ENCODE data around the gene SPINDOC.

SPINDOC gene

DNA sequence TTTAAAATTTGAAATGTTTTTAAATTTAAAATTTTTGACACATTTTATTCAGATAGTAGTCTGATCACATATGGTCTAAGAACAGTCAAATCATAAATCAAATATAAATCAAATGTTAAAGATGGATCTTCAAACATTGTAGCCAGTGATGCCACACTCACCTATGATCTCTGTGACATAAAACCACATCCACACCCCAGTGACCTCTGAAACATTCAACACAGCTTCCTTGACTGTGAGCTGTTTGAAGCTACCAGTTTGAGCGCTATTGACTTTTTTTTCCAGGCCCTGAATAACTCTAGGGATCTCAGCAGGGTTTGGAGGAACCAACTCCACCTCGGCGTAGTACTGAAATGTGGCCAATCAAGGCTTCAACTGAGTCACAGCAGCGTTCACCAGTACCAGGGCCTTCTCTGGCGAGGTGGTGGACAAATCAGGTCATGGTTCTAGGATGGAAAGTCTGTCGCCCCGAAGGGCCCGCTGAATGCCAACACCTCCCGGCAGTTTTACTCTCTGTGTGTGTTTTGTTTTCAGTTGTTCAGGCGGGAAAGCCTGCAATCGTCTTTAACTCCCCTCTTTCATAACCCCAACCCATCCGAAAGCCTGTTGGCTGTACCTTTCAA, 21.4 kb downstream of the SPINDOC start:
- DNase-seq: no peak

DNA sequence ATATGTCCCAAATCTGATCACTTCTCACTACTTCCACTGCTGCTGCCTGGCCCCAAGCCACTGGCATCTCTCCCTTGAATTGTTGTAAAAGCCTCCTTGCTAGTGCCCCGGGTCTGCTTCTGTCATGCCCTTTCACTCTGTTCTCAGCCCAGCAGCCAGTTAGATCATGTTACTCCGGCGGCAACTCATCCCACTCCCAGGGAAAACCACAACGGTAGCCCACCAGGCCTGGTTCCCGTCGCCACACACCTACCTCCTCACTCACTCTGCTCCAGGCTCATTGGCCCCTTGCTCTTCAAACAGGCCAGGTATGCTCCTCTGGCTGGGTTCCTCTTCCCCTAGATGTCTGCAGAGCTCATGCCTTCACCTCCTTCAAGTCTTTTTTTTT, 21.9 kb downstream of the SPINDOC start:
- DNase-seq: no peak

DNA sequence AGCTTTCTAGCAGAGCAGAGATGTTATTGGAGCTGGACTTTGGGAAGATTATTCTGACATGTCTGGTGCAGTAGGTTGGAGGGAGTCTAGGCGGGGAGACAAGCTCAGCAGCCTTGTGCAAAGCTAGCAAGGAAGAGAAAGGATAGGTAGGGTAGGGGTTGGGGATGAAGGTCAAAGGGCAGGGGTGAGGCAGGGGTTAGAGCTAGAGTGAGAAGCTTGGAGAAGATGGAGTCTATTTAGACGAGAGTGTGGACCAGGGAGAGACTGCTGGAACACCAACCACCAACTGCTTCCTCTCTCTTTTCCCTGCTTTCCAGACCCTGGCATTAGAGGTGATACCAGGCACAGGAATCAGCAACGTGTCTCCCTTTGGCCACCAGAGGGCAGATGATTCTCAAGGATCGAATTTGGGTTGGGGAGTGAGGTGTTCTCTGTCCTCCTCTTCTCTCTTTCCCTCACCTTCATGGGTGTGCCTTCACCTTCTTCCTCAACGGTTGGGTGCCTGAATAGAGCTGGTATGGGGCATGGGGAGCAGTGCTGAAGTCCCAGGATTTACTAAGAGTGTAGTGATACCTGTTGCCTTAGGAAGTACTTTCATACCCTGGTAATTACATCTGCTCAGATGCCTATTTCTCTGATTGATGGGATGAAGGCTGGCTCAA, 23.9 kb downstream of the SPINDOC start:
- DNase-seq: peak; percentile 26

DNA sequence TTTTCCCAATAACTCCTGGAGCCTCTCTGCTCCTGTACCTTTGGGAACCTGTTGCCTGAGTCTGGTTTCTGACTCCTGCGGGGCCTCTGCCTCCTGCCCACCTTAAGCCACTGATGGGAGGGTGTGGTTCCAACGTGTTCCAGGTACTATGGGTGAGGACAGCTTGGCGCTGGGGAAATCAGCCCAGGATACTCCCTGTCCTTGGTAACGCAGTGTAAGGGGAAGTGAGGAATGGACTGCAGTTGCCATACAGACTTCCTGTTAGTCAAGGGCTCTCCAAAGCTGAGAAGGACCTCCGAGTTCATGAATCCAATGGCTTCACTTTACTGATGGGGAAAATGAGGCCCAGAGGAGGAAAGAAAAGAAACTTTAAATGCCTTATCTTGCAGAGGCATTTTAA, 24.5 kb downstream of the SPINDOC start:
- no peak for DNase-seq

DNA sequence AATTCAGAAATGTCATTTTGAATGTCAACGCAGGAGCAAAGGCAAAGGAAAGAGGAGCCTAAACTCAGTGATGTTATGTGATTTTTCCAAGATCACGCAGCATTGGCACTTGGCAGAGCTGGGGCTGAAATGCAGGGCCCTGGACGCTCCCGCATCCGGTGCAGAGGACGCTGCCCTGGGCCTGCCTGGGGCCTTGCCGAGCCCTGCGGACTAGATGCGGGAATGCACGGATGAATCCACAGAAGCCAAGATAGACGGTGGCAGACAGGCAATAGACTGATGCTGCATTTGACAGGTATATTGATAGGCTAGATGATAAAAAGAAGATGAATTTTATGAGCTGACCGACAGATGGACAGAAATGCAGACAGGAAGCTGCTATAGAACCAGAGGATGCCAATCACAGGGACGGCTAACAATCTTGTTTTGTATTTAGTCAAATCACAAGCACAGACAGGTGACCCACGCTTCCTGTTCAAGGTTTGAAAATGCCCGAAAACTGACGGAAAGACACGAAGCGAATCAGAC, 25.0 kb downstream of the SPINDOC start:
- DNase-seq: no peak

DNA sequence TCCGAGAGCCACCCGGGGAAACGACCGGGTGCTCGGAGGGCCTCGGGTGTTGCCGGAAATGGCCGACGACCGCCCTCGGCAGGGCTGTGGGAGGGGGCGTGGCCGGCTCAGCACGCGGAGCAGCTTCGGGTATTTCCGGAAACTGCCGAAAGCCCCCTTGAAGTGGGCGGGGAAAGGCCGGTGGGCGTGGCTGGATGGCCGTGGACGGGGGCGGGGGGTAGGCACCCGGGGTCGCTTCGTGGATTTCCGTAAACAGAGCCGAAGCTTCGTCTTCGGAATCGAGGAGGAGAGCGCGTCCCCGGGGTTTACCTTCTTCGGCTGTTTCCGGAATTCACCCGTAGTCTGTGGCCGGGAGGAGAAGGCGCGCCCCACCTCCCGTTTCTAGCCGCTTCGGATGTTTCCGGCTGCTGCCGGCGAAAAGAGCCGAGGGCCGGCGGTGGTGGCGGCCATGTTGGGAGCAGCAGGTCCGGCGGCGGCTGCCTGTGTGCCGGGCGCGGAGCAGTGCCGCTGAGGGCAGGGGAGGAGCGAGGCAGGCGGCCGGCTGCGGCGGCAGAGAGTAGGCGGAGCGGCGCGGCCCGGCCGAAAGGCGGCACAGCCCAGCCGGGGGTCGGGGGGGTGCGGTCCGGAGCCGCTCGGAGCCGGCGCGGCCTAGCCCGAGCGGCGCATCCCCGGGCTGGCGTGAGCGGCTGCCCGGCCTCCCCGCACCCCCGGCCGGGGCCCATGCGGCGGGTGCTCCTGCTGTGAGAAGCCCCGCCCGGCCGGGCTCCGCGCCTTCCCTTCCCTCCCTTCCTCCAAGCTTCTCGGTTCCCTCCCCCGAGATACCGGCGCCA, 25.6 kb downstream of the SPINDOC start, which contains the start of gene MARK2:
Gene MARK2 (plus strand): TSS at position 433 of the 830 bp plus-strand sequence. CDS start 397 bp downstream, at position 830.
- peak; percentile 93 for DNase-seq

DNA sequence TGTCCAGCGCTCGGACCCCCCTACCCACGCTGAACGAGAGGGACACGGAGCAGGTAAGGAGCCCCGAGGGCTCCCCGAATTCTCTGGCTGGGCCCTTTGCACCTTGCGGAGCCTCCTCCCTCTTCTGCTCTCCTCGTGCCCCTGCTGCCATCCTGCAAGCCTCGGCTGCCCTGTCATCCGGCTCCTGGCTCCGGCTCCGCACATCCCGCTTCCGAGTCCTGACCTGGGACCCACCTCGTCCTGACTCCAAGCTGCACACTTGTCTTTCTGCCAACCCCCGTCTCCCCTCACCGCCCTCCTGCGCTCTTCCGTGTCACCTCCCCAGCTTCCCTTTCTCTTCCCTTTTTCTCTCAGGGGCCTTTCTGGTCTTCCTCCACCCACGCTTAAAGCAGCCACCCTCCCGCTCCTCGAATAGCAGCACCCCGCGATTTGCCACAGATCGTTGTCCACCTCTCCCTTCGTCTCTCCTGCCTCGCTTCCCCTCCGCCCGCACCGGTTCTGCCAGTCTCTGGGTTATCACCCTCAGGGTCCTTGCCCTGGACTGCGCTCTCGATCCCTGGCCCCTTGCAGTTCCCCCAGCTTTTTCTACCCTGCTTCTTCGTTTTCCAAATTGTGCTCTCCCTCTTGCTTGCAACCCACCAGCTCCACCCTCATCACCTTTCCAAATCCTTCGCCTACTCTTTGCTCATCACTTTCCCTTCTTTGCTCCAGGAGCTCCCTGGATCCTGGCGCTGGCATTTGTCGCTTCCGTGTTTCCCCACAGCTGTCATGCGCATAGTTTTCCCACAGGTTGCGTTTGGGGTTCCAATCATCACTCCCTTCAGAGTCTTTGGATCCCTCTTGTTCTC, 26.5 kb downstream of the SPINDOC start:
- no peak for DNase-seq

DNA sequence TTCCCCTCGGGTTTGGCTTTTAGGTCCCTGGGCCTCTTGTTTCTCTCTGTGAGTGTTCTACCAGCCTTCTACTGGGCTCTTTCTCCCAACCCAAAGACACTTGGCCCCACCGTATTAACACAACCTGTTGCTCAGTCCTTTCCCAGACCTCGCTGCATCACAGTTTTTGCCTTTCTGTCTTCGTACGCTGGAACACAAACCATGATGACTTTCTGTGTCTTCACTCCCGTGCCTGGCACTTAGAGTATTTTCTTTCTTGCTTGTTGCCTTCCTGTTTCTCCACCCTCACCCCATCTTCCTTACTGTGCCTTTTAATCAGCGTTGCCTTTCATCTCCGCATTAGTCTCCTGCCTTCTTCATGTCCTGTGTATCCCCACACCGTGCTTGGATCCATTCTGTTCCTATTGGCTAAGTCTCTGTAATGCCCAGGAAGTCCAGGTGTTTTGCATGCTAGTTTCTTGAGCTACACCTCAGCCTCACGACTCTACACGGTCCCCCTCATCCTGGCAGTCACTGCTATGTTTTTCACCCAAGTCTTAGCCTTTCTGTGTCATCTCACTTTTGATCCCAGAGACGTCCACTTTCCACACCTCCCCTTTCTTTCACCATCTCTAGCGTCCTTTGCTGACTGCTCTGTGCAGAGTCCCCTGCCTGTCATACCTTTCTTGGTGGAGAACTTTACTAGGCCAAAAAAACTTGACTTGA, 27.3 kb downstream of the SPINDOC start:
- no peak for DNase-seq

DNA sequence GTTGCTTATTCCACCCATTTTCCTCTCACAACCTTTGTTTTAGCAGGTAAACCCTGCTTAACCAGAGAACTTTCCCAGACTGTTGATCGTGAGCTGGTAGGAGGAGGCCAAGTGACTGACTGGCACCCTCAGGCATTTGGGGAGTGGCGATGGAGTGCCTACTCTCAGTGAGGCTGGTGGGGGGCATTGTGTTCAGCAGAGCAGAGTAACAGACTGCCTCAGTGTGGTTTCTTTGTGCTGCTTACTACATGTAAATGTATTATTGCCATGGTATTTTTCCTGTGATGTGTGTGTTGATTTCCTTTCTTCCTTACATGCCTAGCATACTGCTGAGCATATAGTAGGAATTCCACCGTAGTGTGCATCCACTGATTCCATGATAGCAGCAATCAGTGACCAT, 28.3 kb downstream of the SPINDOC start:
- no peak for DNase-seq

DNA sequence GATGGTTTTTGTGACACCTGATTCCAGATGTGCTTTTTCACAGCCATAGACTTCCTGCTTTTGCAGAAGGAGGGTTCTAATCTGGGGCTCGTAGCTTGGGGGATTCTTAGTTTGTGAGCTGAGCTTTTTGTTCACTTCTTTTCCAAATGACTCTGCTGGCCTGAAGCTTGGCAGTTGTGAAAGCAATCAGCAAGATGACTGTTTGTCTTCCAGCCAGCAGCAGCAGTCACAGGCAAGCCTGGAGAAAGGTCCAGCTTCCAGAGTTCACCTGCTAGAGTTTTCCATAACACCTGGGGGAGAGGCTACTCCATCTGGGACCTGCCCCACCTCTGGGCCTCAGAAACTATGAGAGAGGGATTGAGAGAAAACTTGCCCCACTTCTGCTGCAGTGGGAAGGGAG, 29.8 kb downstream of the SPINDOC start:
- DNase-seq: no peak

DNA sequence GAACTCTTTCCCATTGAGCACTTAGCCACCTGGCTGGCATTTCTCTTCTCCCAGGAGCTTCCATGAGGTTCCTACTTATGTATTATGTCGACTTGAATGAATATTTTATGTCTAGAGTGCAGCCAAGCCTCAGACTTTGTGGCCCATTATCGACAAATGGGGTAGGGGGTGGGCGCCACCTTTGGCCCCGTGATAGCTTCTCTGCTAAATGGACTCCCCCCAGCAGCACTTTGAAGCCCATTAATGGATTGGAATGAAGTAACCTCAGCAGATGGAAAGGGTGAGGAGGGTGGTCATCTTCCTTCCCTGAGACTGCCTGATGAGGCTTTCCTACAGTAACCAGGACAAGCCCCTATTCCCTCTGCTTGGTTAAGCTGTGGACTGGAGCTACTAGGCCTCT, 31.6 kb downstream of the SPINDOC start:
- DNase-seq: no peak

DNA sequence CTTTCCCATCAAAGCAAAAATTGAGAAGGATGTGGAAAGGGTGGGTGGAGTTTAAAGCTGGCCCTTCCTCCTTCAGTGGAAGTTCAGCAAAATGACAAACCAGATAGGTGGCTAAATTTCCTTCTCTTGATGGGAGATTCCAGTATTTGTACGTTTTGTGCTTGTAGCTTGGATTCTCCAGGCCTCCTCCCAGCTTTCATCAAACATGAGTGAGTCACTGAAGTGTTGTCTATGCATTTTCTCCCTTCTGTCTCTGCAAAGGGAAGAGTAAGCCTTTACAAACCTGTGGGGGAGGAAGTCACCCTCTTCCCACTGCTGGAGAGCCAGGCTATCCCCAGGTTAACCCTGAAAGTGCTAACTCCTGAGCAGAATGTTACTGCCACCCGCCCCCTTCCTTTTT, 32.0 kb downstream of the SPINDOC start:
- no peak for DNase-seq

DNA sequence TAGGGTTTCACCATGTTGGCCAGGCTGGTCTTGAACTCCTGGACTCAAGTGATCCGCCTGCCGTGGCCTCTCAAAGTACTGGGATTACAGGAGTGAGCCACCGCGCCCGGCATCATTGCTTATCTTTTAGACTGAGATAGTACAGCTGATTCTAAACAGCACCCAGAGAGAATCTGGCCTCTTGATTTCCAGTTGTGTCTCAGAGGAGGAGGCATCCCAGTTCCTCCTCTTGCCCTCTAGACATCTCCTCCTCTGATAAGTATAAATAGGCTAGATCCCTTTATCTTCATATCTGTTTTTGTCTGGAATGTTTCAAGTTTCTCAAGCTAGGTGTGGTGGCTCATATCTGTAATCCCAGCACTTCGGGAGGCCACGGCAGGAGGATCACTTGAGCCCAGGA, 32.7 kb downstream of the SPINDOC start:
- DNase-seq: no peak

DNA sequence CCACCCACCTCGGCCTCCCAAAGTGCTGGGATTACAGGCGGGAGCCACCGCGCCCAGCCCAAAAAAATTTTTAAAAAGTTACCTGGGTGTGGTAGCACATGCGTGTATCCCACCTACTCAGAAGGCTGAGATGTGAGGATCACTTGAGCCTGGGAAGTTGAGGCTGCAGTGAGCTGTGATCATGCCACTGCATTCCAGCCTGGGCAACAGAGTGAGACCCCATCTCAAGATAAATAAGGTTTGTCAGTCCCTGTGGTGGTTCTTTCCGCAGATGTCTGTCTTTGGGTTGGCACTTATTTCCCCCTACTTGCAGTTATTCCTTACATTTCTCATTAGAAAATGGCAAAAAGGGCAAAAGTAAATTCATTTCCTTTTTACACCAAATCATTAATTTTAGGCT, 33.6 kb downstream of the SPINDOC start:
- no peak for DNase-seq

DNA sequence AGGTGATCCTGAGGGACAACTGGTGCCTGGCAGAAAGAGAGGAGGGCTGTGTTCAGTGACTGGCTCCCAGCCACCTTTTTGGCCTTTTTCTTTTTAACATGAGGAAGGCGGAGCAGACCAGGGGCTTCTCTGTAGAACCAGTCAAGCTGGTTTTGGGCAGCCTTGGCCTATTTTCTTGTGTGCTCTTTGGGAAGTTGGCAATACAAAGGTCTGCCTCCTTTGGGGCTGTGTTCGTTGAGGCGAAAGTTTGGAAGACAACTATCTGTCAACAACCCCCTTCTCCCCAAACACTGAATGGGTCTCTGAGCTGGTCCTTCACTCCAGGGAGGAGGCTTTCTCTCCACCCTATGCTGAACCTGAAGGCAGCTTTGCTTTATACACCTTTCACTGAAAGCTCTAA, 34.1 kb downstream of the SPINDOC start:
- no peak for DNase-seq

DNA sequence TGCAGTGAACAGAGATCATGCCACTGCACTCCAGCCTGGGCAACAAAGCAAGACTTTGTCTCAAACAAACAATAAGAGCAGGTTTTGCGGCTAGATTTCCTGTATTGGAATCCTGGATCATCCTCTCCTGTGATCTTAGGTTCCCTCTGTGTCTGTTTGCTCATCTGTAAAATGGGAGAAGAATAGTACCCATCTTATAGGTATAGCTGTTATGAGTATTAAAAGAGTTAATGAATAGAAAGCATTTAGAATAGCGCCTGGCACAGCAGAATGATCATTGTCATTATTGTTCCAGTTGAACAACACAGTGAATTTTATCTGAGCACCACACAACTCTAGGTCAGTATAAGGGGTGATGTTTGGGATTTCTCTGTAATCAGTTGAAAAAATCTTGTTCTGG, 36.4 kb downstream of the SPINDOC start:
- no peak for DNase-seq

DNA sequence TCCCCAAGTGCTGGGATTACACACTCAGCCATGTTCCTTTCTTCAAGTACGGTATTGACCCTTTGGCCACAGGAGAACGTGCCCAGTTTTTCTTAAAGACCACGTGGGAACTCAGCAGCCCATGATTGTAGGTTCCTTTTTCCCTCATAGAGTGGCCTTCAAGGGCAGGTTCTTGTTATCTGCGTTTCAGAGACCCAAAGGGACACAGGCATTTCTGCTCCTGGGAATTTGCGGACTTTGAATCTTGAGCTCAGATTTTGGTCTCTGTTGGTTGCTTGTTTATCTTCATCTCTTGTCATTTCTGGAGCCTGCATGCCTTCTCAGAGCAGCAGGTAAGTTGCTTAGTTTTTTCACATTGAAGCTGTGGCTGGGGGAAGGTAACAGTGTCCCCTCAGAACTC, 37.7 kb downstream of the SPINDOC start:
- DNase-seq: no peak

DNA sequence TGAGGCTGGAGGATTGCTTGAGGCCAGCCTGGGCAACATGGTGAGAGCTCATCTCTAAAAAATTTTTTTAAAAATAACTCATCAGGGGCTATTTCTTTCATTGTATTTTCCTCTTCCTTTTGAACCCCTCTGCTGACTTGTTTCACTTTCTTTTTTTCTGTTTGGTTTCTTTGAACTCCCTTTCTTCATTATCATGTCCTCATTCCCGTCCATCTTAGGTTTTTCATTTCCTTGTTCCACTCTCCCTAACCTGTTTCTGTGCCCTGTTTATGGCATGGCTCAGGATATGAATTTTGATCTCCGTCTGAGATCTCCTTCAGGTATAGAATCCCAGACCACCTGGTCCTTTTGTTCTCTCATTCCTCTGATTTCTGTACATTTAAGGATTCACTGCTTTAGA, 38.1 kb downstream of the SPINDOC start:
- DNase-seq: no peak

DNA sequence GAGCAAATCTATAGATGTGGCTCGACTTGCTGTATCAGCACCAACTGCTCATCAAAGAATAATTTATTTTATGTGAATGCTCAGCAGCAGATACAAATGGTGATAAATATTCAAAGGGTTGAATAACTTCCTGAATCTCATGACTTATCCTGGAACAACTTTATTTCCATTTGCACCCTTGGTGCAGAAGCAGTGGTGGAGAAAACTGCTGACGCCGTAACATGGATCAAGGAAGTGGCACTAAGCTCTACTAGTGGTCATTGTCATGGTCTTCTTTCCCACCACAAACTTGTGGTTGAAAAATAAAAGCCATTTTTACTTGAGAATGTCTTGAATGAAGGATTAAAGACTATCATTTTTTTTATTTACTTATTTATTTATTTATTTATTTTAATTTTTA, 40.2 kb downstream of the SPINDOC start:
- no peak for DNase-seq

DNA sequence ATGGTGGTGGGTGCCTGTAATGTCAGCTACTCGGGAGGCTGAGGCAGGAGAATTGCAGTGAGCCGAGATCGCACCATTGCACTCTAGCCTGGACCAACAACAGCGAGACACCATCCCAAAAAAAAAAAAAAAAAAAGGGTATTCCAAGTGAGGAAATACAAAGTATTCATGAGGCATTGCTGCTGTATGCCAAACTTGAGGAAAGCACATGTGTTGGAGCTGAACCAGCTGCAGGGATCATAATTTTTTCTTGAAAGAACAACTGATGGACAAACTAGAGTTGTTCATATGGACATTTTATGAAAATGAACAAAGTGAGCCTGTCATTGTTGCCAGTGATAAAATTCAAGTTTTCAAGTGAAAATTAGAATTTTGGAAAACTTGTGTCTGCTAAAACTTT, 41.4 kb downstream of the SPINDOC start:
- no peak for DNase-seq

DNA sequence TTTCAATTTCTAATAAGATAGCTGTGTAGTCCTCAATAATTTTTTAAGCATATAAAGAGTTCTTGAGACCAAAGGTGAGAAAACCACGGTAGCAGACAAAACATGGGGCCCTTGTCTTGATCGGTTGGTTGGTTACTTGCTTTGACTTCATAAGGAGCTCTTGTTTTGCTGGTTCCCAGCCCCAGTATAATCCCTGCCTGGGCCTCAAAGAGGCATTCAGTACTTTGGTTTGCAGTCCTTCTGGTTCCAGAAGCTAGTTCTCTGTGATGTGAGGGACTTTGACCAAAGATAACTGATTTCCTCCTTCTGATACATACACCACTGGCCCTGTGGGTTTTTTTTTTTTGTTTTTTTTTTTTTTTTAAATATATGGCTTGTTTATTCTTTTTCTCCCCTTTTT, 42.7 kb downstream of the SPINDOC start:
- no peak for DNase-seq
